Mammary epithelial cell (primary cell): ENCODE data around the gene HIVEP3.

Experiments used
- EZH2 ChIP-seq: IDR thresholded peaks from 2 replicates; pipeline ENCODE4 v1.6.1; 2012; ENCODE audit warnings: low read length, inconsistent platforms, borderline replicate concordance
- TF ChIP-seq, protein P1 (sequence below), 2 donors: IDR thresholded peaks in 1 of 2; conservative IDR thresholded peaks in 1 of 2; 2 replicates each; pipeline ENCODE4 v1.5.1; 2011 to 2012; ENCODE audit warnings: inconsistent platforms in 2 of 2, low read length in 2 of 2, mild to moderate bottlenecking in 2 of 2, control low read depth in 1 of 2, low read depth in 1 of 2; ENCODE audit not compliant: insufficient read depth in 1 of 2; ENCODE audit errors: extremely low read depth in 1 of 2

DNA sequence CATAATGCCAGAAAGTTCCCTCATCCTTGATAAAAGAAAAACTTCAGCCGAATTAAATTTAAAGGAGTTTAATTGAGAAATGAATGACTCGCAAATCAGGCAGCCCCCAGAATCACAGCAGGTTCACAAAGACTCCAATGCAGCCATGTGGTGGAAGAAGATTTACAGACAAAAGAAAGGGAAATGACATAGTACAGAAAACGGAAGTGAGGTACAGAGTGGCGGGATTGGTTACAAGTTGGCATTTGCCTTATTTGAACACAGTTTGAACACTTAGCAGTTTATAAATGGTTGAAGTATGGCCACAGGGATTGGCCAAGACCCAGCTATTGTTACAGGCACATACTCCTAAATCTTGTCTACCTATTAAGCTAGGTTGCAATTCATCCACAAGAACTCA lies 46.6 kb downstream of the HIVEP3 start:
- TF ChIP-seq, protein P1, sequence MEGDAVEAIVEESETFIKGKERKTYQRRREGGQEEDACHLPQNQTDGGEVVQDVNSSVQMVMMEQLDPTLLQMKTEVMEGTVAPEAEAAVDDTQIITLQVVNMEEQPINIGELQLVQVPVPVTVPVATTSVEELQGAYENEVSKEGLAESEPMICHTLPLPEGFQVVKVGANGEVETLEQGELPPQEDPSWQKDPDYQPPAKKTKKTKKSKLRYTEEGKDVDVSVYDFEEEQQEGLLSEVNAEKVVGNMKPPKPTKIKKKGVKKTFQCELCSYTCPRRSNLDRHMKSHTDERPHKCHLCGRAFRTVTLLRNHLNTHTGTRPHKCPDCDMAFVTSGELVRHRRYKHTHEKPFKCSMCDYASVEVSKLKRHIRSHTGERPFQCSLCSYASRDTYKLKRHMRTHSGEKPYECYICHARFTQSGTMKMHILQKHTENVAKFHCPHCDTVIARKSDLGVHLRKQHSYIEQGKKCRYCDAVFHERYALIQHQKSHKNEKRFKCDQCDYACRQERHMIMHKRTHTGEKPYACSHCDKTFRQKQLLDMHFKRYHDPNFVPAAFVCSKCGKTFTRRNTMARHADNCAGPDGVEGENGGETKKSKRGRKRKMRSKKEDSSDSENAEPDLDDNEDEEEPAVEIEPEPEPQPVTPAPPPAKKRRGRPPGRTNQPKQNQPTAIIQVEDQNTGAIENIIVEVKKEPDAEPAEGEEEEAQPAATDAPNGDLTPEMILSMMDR (conservative IDR thresholded peaks at IDR 0.05 in 1 of 2, IDR thresholded peaks at IDR 0.05 in 1 of 2; ENCODE audit: extremely low read depth in 1 of 2, insufficient read depth in 1 of 2, low read depth in 1 of 2, low read length in 2 of 2): no peak
- no peak for TF ChIP-seq EZH2
